Thyroid gland (tissue), 4 donors: ENCODE results near the gene TPK1. TPM values are rescaled to one million over a fixed set of nuclear protein-coding genes. Genes with fewer than 3 reads are reported as not detected.

Source experiments
- DNase-seq, 2 donors: peaks; one replicate each; pipeline ENCODE4 v3.0.0-alpha.2; 2019
- H3K27ac ChIP-seq, 3 donors: fragments of 200-600 bp; sonication (generic); 1 replicate in 2 of 3; 2 replicates in 1 of 3; pipeline ENCODE4 v1.5.1; 2016 to 2019; ENCODE audit warnings: mild to moderate bottlenecking in 1 of 3, moderate library complexity in 1 of 3
- H3K27me3 ChIP-seq: fragments of 200-600 bp; sonication (generic); one replicate; pipeline ENCODE4 v1.5.1; 2019
- H3K36me3 ChIP-seq, 2 donors: fragments of 200-600 bp; sonication (generic); one replicate each; pipeline ENCODE4 v1.5.1; 2016 to 2019
- H3K4me1 ChIP-seq, 2 donors: fragments of 200-600 bp; sonication (generic); one replicate each; pipeline ENCODE4 v1.5.1; 2017 to 2019
- H3K4me3 ChIP-seq, 3 donors: fragments of 200-600 bp; sonication (generic); replicated peaks in 1 of 3; 1 replicate in 2 of 3; 2 replicates in 1 of 3; pipeline ENCODE4 v1.5.1; 2016; ENCODE audit warnings: mild to moderate bottlenecking in 1 of 3
- H3K9me3 ChIP-seq: fragments of 200-600 bp; sonication (generic); one replicate; pipeline ENCODE4 v1.5.1; 2017
- POLR2A ChIP-seq, 2 donors: fragments of 450-650 bp; IDR thresholded peaks; one replicate each; pipeline ENCODE4 v1.6.1; 2017; ENCODE audit warnings: antibody characterized with exemption in 2 of 2, mild to moderate bottlenecking in 2 of 2, moderate library complexity in 1 of 2
- WGBS, 2 donors: methylation state at CpG; one replicate each; pipeline ENCODE4 v1.1.5; 2017; 5-methylcytosine and 5-hydroxymethylcytosine counted together
- intact Hi-C: fragments of 100-400 bp; cut with DNase I; formaldehyde crosslinking; loops from one replicate; pipeline ENCODE4 v1.15.1; 2023
- total RNA-seq, 4 donors: library from RNA; depleted of rRNA; stranded (reverse); fragments of >200 nt; gene quantifications; one replicate each; pipeline ENCODE4 v1.2.3, GENCODE V29; 2016
- TF ChIP-seq, protein P1 (sequence below), 6 experiments: fragments of 200-600 bp in 3 of 6; fragments of 450-650 bp in 3 of 6; sonication (generic) in 3 of 6; IDR thresholded peaks; one replicate each; pipeline ENCODE4 v1.5.1; 2016 to 2019; ENCODE audit warnings: antibody characterized with exemption in 6 of 6, mild to moderate bottlenecking in 2 of 6, inconsistent platforms in 1 of 6, moderate library complexity in 1 of 6

Gene TPK1
- total RNA-seq, 4 donors from 2014 or later = 2.6 to 10.4 (median 6.2) TPM

- intact Hi-C loops = no loop called here
- Histone ChIP-seq H3K27me3 (no peaks in the 10 kb centered on the region), H3K9me3 (no peaks in the 10 kb centered on the region), H3K36me3 (no peaks in the 10 kb centered on the region), H3K27ac (no peak overlapping the region), H3K4me3 (no peak overlapping the region), H3K4me1 (no peaks in the 10 kb centered on the region)
- 80 to 89% methylated on average over 4 of the region's 4 CpGs for WGBS, 2 donors
- TF ChIP-seq POLR2A (IDR thresholded peaks at IDR 0.05) = no peak
- TF ChIP-seq, protein P1, sequence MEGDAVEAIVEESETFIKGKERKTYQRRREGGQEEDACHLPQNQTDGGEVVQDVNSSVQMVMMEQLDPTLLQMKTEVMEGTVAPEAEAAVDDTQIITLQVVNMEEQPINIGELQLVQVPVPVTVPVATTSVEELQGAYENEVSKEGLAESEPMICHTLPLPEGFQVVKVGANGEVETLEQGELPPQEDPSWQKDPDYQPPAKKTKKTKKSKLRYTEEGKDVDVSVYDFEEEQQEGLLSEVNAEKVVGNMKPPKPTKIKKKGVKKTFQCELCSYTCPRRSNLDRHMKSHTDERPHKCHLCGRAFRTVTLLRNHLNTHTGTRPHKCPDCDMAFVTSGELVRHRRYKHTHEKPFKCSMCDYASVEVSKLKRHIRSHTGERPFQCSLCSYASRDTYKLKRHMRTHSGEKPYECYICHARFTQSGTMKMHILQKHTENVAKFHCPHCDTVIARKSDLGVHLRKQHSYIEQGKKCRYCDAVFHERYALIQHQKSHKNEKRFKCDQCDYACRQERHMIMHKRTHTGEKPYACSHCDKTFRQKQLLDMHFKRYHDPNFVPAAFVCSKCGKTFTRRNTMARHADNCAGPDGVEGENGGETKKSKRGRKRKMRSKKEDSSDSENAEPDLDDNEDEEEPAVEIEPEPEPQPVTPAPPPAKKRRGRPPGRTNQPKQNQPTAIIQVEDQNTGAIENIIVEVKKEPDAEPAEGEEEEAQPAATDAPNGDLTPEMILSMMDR (IDR thresholded peaks at IDR 0.05) = no peak
- no peak for DNase-seq
Measured at GRCh38 chr7:144776447-144776846, 59.4 kb downstream of the TPK1 start.

DNA sequence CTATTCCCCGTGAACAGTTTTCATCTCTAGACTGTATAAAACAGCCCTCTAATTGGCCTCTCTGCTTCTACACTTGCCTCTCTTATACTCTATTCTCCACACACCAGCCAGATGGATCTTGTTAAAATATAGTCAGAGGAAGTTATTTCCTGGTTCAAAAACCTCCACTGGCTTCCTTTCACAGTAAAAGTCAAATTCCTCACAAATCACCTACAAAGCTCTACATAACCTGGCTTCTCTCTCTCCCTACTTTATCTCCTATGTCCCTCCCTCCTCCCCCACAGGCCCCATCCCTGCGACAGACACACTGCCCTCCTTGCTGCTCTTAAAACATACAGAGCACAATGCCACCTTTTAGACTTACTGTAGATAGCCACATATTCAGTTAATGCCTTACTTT lies 60.1 kb downstream of the TPK1 start:
- H3K9me3 ChIP-seq = no peaks in the 10 kb centered on the region
- WGBS, 2 donors = 70 to 73% methylated on average over 2 of the region's 2 CpGs
- H3K4me1 ChIP-seq = no peaks in the 10 kb centered on the region
- H3K27ac ChIP-seq = no peak overlapping the region
- H3K27me3 ChIP-seq = no peaks in the 10 kb centered on the region
- H3K36me3 ChIP-seq = no peaks in the 10 kb centered on the region
- no peak overlapping the region for H3K4me3 ChIP-seq
- TF ChIP-seq, protein P1 (IDR thresholded peaks at IDR 0.05) = no peak
- TF ChIP-seq POLR2A (IDR thresholded peaks at IDR 0.05) = no peak
- no peak for DNase-seq
- intact Hi-C loops = no loop called here

DNA sequence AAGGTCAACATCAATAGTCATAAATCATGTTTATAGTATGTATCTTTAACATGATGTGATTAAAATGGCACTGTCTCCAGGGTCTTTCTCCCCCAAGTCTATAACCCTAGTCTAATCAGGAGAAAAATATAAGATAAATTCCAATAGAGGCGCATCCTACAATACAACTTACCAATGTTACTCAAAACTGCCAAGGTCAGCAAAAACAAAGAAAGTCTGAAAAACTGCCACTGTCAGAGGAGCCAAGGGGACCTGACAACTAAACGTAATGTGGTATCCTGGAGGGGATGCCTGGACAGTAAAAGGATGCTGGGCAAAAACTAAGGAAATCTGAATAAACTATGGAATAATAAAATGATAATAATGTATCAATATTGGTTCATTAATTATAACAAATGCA lies 63.9 kb downstream of the TPK1 start:
- intact Hi-C loops = no loop called here
- Histone ChIP-seq H3K4me1 (no peaks in the 10 kb centered on the region), H3K27me3 (no peaks in the 10 kb centered on the region), H3K36me3 (no peaks in the 10 kb centered on the region), H3K9me3 (no peaks in the 10 kb centered on the region), H3K27ac (no peak overlapping the region), H3K4me3 (no peak overlapping the region)
- 93 to 97% methylated on average over 2 of the region's 2 CpGs for WGBS, 2 donors
- no peak for TF ChIP-seq POLR2A (IDR thresholded peaks at IDR 0.05)
- TF ChIP-seq, protein P1 (IDR thresholded peaks at IDR 0.05) = no peak
- no peak for DNase-seq

GRCh38 chr7:144771174-144771573 lies 64.7 kb downstream of the TPK1 start:
- DNase-seq = no peak
- Histone ChIP-seq H3K27me3 (no peaks in the 10 kb centered on the region), H3K27ac (no peak overlapping the region), H3K9me3 (no peaks in the 10 kb centered on the region), H3K36me3 (no peaks in the 10 kb centered on the region), H3K4me1 (no peaks in the 10 kb centered on the region), H3K4me3 (no peak overlapping the region)
- TF ChIP-seq POLR2A (IDR thresholded peaks at IDR 0.05) = no peak
- TF ChIP-seq, protein P1 (IDR thresholded peaks at IDR 0.05) = no peak
- WGBS, 2 donors = 27 to 71% methylated on average over 2 of the region's 2 CpGs
- intact Hi-C loops = no loop called here

DNA sequence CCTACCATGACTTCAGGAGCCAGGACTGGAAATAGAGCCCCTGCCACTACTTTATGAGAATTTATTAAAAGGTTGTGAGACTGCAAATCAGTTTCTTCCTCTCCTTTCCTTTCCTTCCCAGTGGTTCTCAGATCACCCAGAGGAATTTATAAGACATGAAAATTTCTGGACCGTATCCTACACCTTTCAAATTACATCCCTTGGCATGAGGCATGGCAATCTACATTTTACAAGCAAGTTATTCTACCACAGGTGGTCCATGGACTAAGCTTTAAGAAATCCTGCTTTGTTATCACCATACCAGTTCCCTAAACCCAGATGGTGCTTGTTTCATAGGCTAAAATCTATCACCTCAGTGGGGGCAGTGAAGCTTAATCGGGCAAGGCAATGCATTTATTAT lies 66.5 kb downstream of the TPK1 start:
- no peak overlapping the region for H3K27ac ChIP-seq
- 75 to 80% methylated on average over 2 of the region's 2 CpGs for WGBS, 2 donors
- intact Hi-C loops = no loop called here
- H3K4me3 ChIP-seq = no peak overlapping the region
- H3K36me3 ChIP-seq = no peaks in the 10 kb centered on the region
- no peaks in the 10 kb centered on the region for H3K4me1 ChIP-seq
- no peak for TF ChIP-seq POLR2A (IDR thresholded peaks at IDR 0.05)
- TF ChIP-seq, protein P1 (IDR thresholded peaks at IDR 0.05) = no peak
- no peaks in the 10 kb centered on the region for H3K27me3 ChIP-seq
- no peak for DNase-seq
- no peaks in the 10 kb centered on the region for H3K9me3 ChIP-seq
